Kidney (tissue), 14 donors: ENCODE data around the gene CMTM3. TPM values are rescaled to one million over a fixed set of nuclear protein-coding genes. Genes with fewer than 3 reads are reported as not detected.

Experiments used
- DNase-seq, 5 donors: peaks; one replicate each; pipeline ENCODE4 v3.0.0-alpha.2; 2013 to 2020
- FAIRE-seq: peaks from 2 replicates; lab custom pipeline; 2012; peaks lifted over from hg19 to GRCh38; lab: Jason Lieb, UNC
- H3K27ac ChIP-seq, 2 donors: one replicate each; pipeline ENCODE4 v1.7.0; 2013; ENCODE audit warnings: low read depth in 2 of 2, low read length in 2 of 2, inconsistent platforms in 1 of 2
- H3K27me3 ChIP-seq: one replicate; pipeline ENCODE4 v1.7.1; 2013; ENCODE audit warnings: low read length, inconsistent platforms; ENCODE audit not compliant: control insufficient read depth, insufficient read depth
- H3K36me3 ChIP-seq, 3 donors: one replicate each; pipeline versions ENCODE4 v1.7.0 to v1.7.1; 2013; ENCODE audit warnings: low read length in 3 of 3, control low read depth in 1 of 3, inconsistent platforms in 1 of 3; ENCODE audit not compliant: insufficient read depth in 3 of 3, control insufficient read depth in 2 of 3
- H3K4me1 ChIP-seq, 3 donors: one replicate each; pipeline versions ENCODE4 v1.7.0 to v1.7.1; 2013; ENCODE audit warnings: low read length in 3 of 3, inconsistent platforms in 1 of 3, low read depth in 1 of 3; ENCODE audit not compliant: control insufficient read depth in 2 of 3, insufficient read depth in 2 of 3
- H3K4me3 ChIP-seq, 3 donors: one replicate each; pipeline versions ENCODE4 v1.7.0 to v1.8.1; 2013; ENCODE audit warnings: low read length in 3 of 3, control low read depth in 1 of 3, inconsistent platforms in 1 of 3
- H3K9ac ChIP-seq, 3 donors: one replicate each; pipeline versions ENCODE4 v1.7.0 to v1.7.1; 2013; ENCODE audit warnings: low read length in 3 of 3, control low read depth in 1 of 3, inconsistent platforms in 1 of 3
- H3K9me3 ChIP-seq, 3 donors: one replicate each; pipeline versions ENCODE4 v1.7.0 to v1.7.1; 2013; ENCODE audit warnings: low read length in 3 of 3, control low read depth in 1 of 3, inconsistent platforms in 1 of 3; ENCODE audit not compliant: control insufficient read depth in 2 of 3, insufficient read depth in 1 of 3
- CTCF ChIP-seq: IDR thresholded peaks from 3 replicates; pipeline ENCODE4 v1.5.1; 2012; ENCODE audit warnings: mild to moderate bottlenecking, moderate library complexity, borderline replicate concordance; ENCODE audit not compliant: insufficient read depth; ENCODE audit errors: extremely low read depth
- intact Hi-C: fragments of 100-400 bp; cut with DNase I; formaldehyde crosslinking; loops from one replicate; pipeline ENCODE4 v1.11.1; 2022
- polyA plus RNA-seq: library from polyadenylated mRNA; stranded (reverse); fragments of 350-450 nt; fragmentation: Illumina TruSeq; extraction: RNeasy Lipid Tissue Mini Kit (QIAGEN cat#74804); gene quantifications from one replicate; pipeline ENCODE4 v1.2.3, GENCODE V29; 2014; ENCODE audit warnings: low read depth, low replicate concordance; ENCODE audit not compliant: insufficient read depth
- total RNA-seq: library from RNA; stranded (reverse); fragmentation: NEBNext Ultra II Directional; extraction: Animal tissue kit (Norgen Biotek cat#: 25700); gene quantifications from one replicate; pipeline ENCODE4 v1.2.1, GENCODE V29; 2021
- donor health status: control.
- donor health status: control.
- donor health status: control.
- donor health status: control.
- donor health status: control.
- donor health status: DM: yes; HTN: yes; CAD: no.
- donor health status: Normal renal cell carcinoma (clear cell type).

CMTM3 gene
- total and polyA plus RNA-seq, 2 donors from 2014 or later, result 13.8 to 22.9 TPM

DNA sequence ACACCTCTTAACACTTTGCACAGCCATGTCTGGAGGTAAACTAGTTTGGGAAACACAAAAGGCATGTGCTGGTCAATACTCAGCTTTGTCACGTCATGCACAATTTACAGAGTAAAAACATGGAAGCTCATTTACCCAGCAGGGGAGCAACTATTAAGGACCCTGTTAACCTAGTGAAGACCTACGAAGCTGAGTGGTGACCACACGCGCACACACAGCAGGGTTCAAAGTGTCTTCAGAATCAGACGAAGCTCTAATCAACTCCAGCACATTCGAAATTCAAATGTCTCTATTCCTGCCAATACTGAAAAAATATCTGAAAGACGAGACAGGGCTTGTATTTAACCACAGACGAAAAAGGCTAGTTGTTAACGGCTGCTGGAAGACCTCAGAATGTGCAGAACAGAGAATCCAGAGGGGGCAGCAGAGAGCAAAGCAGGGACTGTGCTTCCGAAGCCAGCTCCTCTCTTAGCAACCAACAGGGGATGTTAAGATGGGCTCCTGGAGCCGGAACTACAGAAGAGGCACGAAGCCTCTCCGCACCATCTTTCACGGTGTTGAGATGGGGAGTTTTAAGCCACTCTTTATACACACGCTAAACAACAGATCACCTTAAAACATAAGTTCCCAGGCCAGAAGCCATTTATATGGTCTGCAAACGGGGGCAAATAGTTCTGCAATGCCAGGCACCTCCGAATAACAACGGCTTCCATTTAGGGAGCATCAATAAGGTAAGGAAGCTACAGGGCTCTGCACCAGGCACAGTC, 46.4 kb downstream of the CMTM3 start:
- H3K27me3 ChIP-seq, result no peaks in the 10 kb centered on the region
- DNase-seq, result peak; percentile 82 to 96 (median 90)
- peak; percentile 95 for TF ChIP-seq CTCF
- peak overlapping the region in 2 of 3 donors; percentile 40 to 50 for H3K4me3 ChIP-seq
- intact Hi-C loops, result no loop called here
- no peaks in the 10 kb centered on the region for H3K9me3 ChIP-seq
- H3K27ac ChIP-seq, result no peak overlapping the region
- peak overlapping the region in 2 of 3 donors; percentile 10 to 32 for H3K9ac ChIP-seq
- H3K36me3 ChIP-seq, result no peaks in the 10 kb centered on the region
- H3K4me1 ChIP-seq, result peaks cover 0 to 16% (median 7%) of the 10 kb centered on the region in 3 donors
- FAIRE-seq, result no peak

- TF ChIP-seq CTCF, result no peak
- no peak for FAIRE-seq
- peak overlapping the region in 1 of 3 donors; percentile 40 for H3K4me3 ChIP-seq
- intact Hi-C loops, result no loop called here
- no peaks in the 10 kb centered on the region for H3K36me3 ChIP-seq
- H3K9ac ChIP-seq, result peak overlapping the region in 1 of 3 donors; percentile 10
- no peaks in the 10 kb centered on the region for H3K9me3 ChIP-seq
- no peak for DNase-seq
- peaks cover 0 to 16% (median 7%) of the 10 kb centered on the region in 3 donors for H3K4me1 ChIP-seq
- H3K27ac ChIP-seq, result no peak overlapping the region
- H3K27me3 ChIP-seq, result no peaks in the 10 kb centered on the region
Observed at GRCh38 chr16:66651474-66651765, 46.9 kb downstream of the CMTM3 start.

DNA sequence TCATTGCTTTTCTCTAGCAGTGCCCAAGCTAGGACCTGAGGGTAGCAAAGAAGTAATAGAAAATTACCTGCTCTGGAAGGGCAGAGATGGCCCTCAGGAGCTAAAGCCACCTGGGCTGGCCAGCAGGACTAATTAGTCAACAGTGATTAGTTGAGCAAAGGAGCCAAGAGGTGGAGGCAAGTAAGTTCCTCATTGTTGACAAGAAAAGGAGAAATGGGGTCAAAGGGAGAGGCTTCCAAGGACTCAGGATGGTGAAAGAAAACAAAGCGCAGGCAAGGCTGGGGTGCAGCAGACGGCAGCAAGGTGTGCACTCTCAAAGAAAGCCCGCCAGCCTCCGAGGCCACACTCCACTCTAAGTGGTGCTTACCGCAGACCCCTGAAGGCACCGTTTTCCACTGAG, 47.5 kb downstream of the CMTM3 start:
- Histone ChIP-seq H3K9ac (no peak overlapping the region), H3K27me3 (no peaks in the 10 kb centered on the region), H3K9me3 (no peaks in the 10 kb centered on the region), H3K4me1 (peaks cover 0 to 16% (median 7%) of the 10 kb centered on the region in 3 donors), H3K27ac (no peak overlapping the region), H3K36me3 (no peaks in the 10 kb centered on the region), H3K4me3 (no peak overlapping the region)
- intact Hi-C loops, result no loop called here
- FAIRE-seq (no peak), DNase-seq (no peak)
- TF ChIP-seq CTCF, result no peak
